DOHH2 (cell line): ENCODE data around the gene STRIT1.

Experiments
- H3F3A ChIP-seq: fragments of 200-600 bp; sonication (generic), shearing (Covaris generic); 2 replicates; pipeline ENCODE4 v1.6.0; 2016; ENCODE audit warnings: antibody characterized with exemption, mild to moderate bottlenecking; ENCODE audit not compliant: control insufficient read depth, insufficient read depth
- H3K27ac ChIP-seq: fragments of 200-600 bp; sonication (generic); 2 replicates; pipeline ENCODE4 v1.5.1; 2014; ENCODE audit warnings: low read depth, mild to moderate bottlenecking, low read length, moderate library complexity
- H3K27me3 ChIP-seq: fragments of 200-600 bp; sonication (generic); 2 replicates; pipeline ENCODE4 v1.6.1; 2014; ENCODE audit warnings: mild to moderate bottlenecking, low read length, mixed read lengths; ENCODE audit not compliant: control insufficient read depth
- H3K36me3 ChIP-seq: fragments of 200-600 bp; sonication (generic); 2 replicates; pipeline ENCODE4 v1.6.1; 2014; ENCODE audit warnings: mild to moderate bottlenecking, low read length, moderate library complexity, mixed read lengths; ENCODE audit not compliant: control insufficient read depth
- H3K4me1 ChIP-seq: fragments of 200-600 bp; sonication (generic); 2 replicates; pipeline ENCODE4 v1.6.1; 2014; ENCODE audit warnings: mild to moderate bottlenecking, low read length, mixed read lengths; ENCODE audit not compliant: control insufficient read depth
- H3K4me2 ChIP-seq: fragments of 200-600 bp; sonication (generic); 2 replicates; pipeline ENCODE4 v1.6.0; 2014; ENCODE audit warnings: mild to moderate bottlenecking, low read length, moderate library complexity
- H3K4me3 ChIP-seq: fragments of 200-600 bp; sonication (generic); 2 replicates; pipeline ENCODE4 v1.5.1; 2014; ENCODE audit warnings: mild to moderate bottlenecking, low read length, mixed read lengths
- H3K79me2 ChIP-seq: fragments of 200-600 bp; sonication (generic); 2 replicates; pipeline ENCODE4 v1.6.1; 2014; ENCODE audit warnings: mild to moderate bottlenecking, low read length, mixed read lengths; ENCODE audit not compliant: control insufficient read depth
- H3K9me2 ChIP-seq: fragments of 200-600 bp; sonication (generic); replicated peaks from 2 replicates; pipeline ENCODE4 v1.6.1; 2014; ENCODE audit warnings: mild to moderate bottlenecking, low read length, mixed read lengths; ENCODE audit not compliant: control insufficient read depth
- H3K9me3 ChIP-seq: fragments of 200-600 bp; sonication (generic); 2 replicates; pipeline ENCODE4 v1.6.1; 2014; ENCODE audit warnings: antibody characterized with exemption, low read length, mixed read lengths; ENCODE audit not compliant: control insufficient read depth, insufficient read depth
- H4K20me1 ChIP-seq: fragments of 200-600 bp; sonication (generic); 2 replicates; pipeline ENCODE4 v1.6.0; 2014; ENCODE audit warnings: low read depth, mild to moderate bottlenecking, antibody characterized with exemption, low read length, moderate library complexity; ENCODE audit not compliant: control insufficient read depth, insufficient read depth
- EZH2phosphoT487 ChIP-seq: fragments of 200-600 bp; sonication (generic); IDR thresholded peaks from 2 replicates; pipeline ENCODE4 v1.6.1; 2017; ENCODE audit warnings: borderline replicate concordance, mild to moderate bottlenecking, antibody characterized with exemption, low read length, moderate library complexity, mixed read lengths
- TF ChIP-seq, protein P1 (sequence below): fragments of 200-600 bp; sonication (generic); IDR thresholded peaks from one replicate; pipeline ENCODE4 v1.5.1; 2014; ENCODE audit warnings: antibody characterized with exemption, mild to moderate bottlenecking, low read depth, low read length; ENCODE audit not compliant: poor library complexity, severe bottlenecking

Gene STRIT1

DNA sequence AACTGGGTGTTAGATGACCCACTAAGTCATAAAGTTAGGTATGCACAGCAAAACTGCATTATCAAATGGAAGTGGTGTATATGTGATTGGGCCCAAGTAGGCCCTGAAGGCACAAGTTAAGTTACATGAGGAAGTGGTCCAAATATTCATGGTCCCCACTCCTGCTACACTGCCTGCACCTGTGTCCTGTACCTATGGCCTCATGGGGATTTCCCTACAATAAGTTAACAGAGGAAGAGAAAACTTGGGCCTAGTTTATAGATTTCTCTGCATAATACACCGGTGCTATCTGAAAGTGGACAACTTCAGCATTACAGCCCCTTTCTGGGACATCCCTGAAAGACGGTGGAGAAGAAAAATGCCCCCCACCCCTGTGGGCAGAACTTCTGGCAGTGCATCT is 41.5 kb downstream of the STRIT1 start:
- TF ChIP-seq, protein P1, sequence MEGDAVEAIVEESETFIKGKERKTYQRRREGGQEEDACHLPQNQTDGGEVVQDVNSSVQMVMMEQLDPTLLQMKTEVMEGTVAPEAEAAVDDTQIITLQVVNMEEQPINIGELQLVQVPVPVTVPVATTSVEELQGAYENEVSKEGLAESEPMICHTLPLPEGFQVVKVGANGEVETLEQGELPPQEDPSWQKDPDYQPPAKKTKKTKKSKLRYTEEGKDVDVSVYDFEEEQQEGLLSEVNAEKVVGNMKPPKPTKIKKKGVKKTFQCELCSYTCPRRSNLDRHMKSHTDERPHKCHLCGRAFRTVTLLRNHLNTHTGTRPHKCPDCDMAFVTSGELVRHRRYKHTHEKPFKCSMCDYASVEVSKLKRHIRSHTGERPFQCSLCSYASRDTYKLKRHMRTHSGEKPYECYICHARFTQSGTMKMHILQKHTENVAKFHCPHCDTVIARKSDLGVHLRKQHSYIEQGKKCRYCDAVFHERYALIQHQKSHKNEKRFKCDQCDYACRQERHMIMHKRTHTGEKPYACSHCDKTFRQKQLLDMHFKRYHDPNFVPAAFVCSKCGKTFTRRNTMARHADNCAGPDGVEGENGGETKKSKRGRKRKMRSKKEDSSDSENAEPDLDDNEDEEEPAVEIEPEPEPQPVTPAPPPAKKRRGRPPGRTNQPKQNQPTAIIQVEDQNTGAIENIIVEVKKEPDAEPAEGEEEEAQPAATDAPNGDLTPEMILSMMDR: no peak
- no peak for TF ChIP-seq EZH2phosphoT487
- H3K9me2 ChIP-seq: no peaks in the 10 kb centered on the region
- no peak overlapping the region for H3K4me3 ChIP-seq
- H3K4me2 ChIP-seq: no peak overlapping the region
- peaks cover 21% of the 10 kb centered on the region for H3K4me1 ChIP-seq
- no peaks in the 10 kb centered on the region for H4K20me1 ChIP-seq
- H3K9me3 ChIP-seq: peaks cover 34% of the 10 kb centered on the region; the same call in 1 of the 2 replicates
- no peaks in the 10 kb centered on the region for H3F3A ChIP-seq
- H3K27ac ChIP-seq: no peak overlapping the region
- no peaks in the 10 kb centered on the region for H3K79me2 ChIP-seq
- H3K36me3 ChIP-seq: peaks cover 11% of the 10 kb centered on the region
- no peaks in the 10 kb centered on the region for H3K27me3 ChIP-seq

DNA sequence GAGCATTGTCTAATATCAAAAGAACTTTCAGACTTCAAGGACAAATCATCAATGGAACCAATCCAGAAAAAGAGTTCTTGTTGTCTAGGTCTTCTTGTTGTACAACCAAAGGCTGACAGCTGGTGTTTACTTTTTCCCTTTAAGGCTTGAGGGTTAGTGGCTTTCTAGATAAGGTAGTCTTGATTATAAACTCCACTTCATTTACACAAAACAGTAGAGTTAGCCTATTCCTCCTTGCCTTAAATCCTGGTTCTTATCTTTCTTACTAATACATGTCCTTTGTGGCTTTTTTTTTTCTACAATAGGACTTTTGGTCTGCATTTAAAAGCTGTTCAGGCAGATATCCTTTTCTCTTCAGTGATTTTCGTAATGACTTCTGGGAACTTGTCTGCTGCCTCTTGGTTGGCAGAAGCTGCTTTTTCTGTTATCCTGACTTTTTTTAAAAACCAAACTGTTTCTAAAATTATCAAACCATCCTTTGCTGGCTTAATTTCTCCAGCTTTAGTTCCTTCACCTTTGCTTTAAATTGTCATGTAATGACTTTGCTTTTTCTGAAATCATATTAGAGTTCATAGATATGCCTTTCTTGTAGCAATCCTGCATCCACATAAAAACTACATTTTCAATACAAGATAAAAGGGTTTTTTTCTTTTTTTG is 44.8 kb downstream of the STRIT1 start:
- no peak overlapping the region for H3K4me3 ChIP-seq
- H3K27me3 ChIP-seq: no peaks in the 10 kb centered on the region
- peaks cover 11% of the 10 kb centered on the region for H3F3A ChIP-seq
- peaks cover 27% of the 10 kb centered on the region for H3K36me3 ChIP-seq
- no peaks in the 10 kb centered on the region for H3K79me2 ChIP-seq
- no peaks in the 10 kb centered on the region for H3K9me2 ChIP-seq
- TF ChIP-seq, protein P1: no peak
- no peak for TF ChIP-seq EZH2phosphoT487
- H3K4me2 ChIP-seq: no peak overlapping the region
- H3K9me3 ChIP-seq: peaks cover 37% of the 10 kb centered on the region; the same call in 1 of the 2 replicates
- H4K20me1 ChIP-seq: no peaks in the 10 kb centered on the region
- H3K27ac ChIP-seq: no peak overlapping the region
- peaks cover 55% of the 10 kb centered on the region for H3K4me1 ChIP-seq

DNA sequence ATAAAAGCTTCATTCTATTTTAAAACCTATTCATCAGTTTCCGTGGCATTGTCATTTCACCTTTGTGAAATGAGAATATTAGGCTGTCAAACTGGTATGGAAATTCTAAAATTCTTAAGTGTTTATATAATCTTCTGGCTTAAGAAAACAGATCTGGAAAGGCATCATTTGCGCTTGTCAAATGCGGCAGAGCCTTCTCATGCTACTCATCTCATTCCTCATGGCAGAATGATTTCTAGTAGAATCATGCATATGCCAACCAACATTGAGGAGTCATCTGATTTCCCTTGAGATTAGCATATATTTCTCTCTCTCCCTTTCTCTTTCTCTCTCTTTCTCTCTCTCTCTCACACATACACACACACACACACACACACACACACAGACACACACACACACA is 48.8 kb downstream of the STRIT1 start:
- Histone ChIP-seq H3K4me3 (peak overlapping the region; percentile 43), H3K27me3 (no peaks in the 10 kb centered on the region), H3K27ac (peak overlapping the region; percentile 92), H3K36me3 (peaks cover 37% of the 10 kb centered on the region), H3K9me2 (no peaks in the 10 kb centered on the region), H3K79me2 (no peaks in the 10 kb centered on the region), H3K4me2 (peak overlapping the region; percentile 51), H3K9me3 (peaks cover 26% of the 10 kb centered on the region), H3K4me1 (peaks cover 72% of the 10 kb centered on the region), H4K20me1 (no peaks in the 10 kb centered on the region), H3F3A (peaks cover 12% of the 10 kb centered on the region)
- TF ChIP-seq, protein P1: no peak
- TF ChIP-seq EZH2phosphoT487: no peak
